Fibroblast of mammary gland (primary cell): ENCODE results near the gene TIAL1.

Experiments used
- DNase-seq: peaks from one replicate; pipeline ENCODE4 v3.0.0-alpha.2; 2010; ENCODE audit warnings: low read depth
- H3K4me3 ChIP-seq: 2 replicates; pipeline ENCODE4 v1.5.1; 2011; ENCODE audit warnings: low read depth, mild to moderate bottlenecking, low read length, moderate library complexity; ENCODE audit not compliant: control insufficient read depth
- CTCF ChIP-seq: conservative IDR thresholded peaks from 2 replicates; pipeline ENCODE4 v1.5.1; 2011; ENCODE audit warnings: low read depth, low read length, inconsistent platforms; ENCODE audit not compliant: control insufficient read depth, insufficient read depth

The TIAL1 gene, protein sequence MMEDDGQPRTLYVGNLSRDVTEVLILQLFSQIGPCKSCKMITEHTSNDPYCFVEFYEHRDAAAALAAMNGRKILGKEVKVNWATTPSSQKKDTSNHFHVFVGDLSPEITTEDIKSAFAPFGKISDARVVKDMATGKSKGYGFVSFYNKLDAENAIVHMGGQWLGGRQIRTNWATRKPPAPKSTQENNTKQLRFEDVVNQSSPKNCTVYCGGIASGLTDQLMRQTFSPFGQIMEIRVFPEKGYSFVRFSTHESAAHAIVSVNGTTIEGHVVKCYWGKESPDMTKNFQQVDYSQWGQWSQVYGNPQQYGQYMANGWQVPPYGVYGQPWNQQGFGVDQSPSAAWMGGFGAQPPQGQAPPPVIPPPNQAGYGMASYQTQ

GRCh38 chr10:119596537-119597404 lies at the start of gene TIAL1:
TSS of gene TIAL1 (minus strand) at chr10:119596964. CDS start at chr10:119596465, 499 bp downstream.
- peak within 1 kb of the TSS; percentile 95 for H3K4me3 ChIP-seq
- DNase-seq, result peak; percentile 99
- TF ChIP-seq CTCF, result no peak

DNA sequence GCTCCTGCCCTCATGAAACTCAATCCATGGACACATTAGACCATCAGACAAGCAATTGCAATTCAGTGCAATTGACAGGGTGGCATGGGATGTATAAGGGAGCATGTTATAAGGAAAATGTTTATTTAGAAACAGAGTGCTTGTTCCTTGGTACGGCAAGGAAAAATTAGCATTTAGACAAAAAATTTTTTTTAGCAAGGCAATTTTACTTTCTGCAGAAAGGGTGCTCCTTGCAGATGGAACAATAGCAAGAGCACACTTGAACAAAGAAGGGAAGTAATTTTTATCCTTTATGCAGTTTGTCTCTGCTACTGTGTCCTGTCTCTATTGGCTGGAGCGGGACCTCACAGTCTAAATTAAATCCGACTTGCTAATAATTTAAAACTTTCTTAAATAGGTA lies 48.2 kb upstream of the TIAL1 start:
- H3K4me3 ChIP-seq, result no peak overlapping the region
- no peak for TF ChIP-seq CTCF
- no peak for DNase-seq

- H3K4me3 ChIP-seq, result peak overlapping the region; percentile 24
- TF ChIP-seq CTCF, result peak; percentile 83
- peak; percentile 88 for DNase-seq
Measured at GRCh38 chr10:119644205-119644814, 47.5 kb upstream of the TIAL1 start.

GRCh38 chr10:119643306-119644204 lies 46.8 kb upstream of the TIAL1 start:
- DNase-seq, result peak; percentile 95
- H3K4me3 ChIP-seq, result peak overlapping the region; percentile 15
- TF ChIP-seq CTCF, result peak; percentile 21

DNA sequence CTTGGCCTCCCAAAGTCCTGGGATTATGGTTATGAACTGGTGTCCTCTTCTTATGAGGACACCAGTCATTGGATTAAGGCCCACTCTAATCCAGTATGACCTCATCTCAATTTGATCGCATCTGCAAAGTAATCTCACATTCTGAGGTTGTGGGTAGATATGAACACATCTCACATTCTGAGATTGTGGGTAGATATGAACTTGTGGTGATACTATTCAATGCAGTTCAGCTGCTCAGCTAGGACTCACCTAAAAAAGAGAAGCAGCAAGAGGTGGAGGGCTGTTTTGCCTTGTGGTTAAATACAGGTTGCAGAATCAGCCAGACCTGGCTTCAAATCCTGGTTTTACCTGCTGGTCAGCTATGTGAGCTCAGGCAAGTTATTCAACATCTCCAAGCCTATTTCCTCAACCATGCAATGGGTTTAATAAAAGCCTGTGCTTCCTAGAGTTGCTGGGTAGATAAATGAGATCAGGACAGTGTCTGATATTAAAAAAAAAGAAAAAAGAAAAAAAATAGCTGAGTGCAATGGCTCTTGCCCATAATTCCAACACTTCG lies 45.9 kb upstream of the TIAL1 start:
- H3K4me3 ChIP-seq, result no peak overlapping the region
- no peak for DNase-seq
- TF ChIP-seq CTCF, result no peak

DNA sequence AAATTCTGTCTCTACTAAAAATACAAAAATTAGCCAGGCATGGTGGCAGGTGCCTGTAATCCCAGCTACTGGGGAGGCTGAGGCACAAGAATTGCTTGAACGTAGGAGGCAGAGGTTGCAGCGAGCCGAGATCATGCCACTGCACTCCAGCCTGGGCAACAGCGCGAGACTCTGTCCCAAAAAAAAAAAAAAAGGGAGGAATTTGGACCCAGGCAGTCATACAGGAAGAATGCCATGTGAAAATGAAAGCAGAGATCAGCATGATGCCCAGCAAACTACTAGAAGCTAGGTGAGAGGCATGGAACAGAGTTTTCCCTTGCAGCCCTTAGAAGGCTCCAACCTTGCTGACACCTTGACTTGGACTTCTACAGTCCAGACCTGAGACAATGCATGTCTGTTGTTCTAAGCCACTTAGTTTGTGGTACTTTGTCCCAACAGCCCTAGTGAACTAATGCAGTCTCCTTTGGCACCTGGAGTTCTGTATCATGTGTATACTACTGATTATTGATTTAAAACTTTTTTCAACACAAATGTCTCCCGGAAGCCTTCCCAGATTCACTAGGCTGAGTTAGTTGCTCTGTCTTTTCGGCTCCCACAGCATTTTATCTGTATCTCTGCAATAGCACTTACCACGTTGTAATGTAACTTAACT lies 44.2 kb upstream of the TIAL1 start:
- no peak for DNase-seq
- H3K4me3 ChIP-seq, result no peak overlapping the region
- no peak for TF ChIP-seq CTCF
